ENCODE data around the gene RCN1.
"Not testable (repeated sequence)": the region's sequence is repeated elsewhere in the genome, so short reads cannot be mapped to it uniquely, and the experiment has no call there.

RCN1 gene

GRCh38 chr11:32109592-32109991 is 18.7 kb downstream of the RCN1 start:
- Histone ChIP-seq H3K36me3 (ENCODE audit: control insufficient read depth, insufficient read depth, low read length) (no peaks in the 10 kb centered on the region), H3K4me3 (ENCODE audit: insufficient read depth, low read depth, low read length) (no peak overlapping the region), H3K27me3 (ENCODE audit: control insufficient read depth, insufficient read depth, low read length, poor library complexity, severe bottlenecking) (no peaks in the 10 kb centered on the region), H3K27ac (ENCODE audit: insufficient read depth, low read depth, low read length, poor library complexity, severe bottlenecking) (no peak overlapping the region), H3K4me1 (ENCODE audit: control insufficient read depth, insufficient read depth, low read length) (no peaks in the 10 kb centered on the region), H3K9me3 (ENCODE audit: control insufficient read depth, low read length) (no peaks in the 10 kb centered on the region)
- WGBS, 2 experiments, result 93 to 94% methylated on average over 6 of the region's 6 CpGs

GRCh38 chr11:32110795-32111194 is 19.9 kb downstream of the RCN1 start:
- 86 to 98% methylated on average over 3 of the region's 3 CpGs for WGBS, 2 experiments
- no peaks in the 10 kb centered on the region for H3K36me3 ChIP-seq (ENCODE audit: control insufficient read depth, insufficient read depth, low read length)

GRCh38 chr11:32113200-32113919 is 22.5 kb downstream of the RCN1 start:
- H3K4me1 ChIP-seq (ENCODE audit: control insufficient read depth, insufficient read depth, low read length), result no peaks in the 10 kb centered on the region
- no peak overlapping the region for H3K4me3 ChIP-seq (ENCODE audit: insufficient read depth, low read depth, low read length)
- H3K27me3 ChIP-seq (ENCODE audit: control insufficient read depth, insufficient read depth, low read length, poor library complexity, severe bottlenecking), result no peaks in the 10 kb centered on the region
- no peak overlapping the region for H3K27ac ChIP-seq (ENCODE audit: insufficient read depth, low read depth, low read length, poor library complexity, severe bottlenecking)
- H3K36me3 ChIP-seq (ENCODE audit: control insufficient read depth, insufficient read depth, low read length), result no peaks in the 10 kb centered on the region
- WGBS, 2 experiments, result 72 to 75% methylated on average over 10 of the region's 10 CpGs
- no peaks in the 10 kb centered on the region for H3K9me3 ChIP-seq (ENCODE audit: control insufficient read depth, low read length)

More at GRCh38 chr11:32110795-32111194, 19.9 kb downstream of the RCN1 start:
- no peak overlapping the region for H3K27ac ChIP-seq (ENCODE audit: insufficient read depth, low read depth, low read length, poor library complexity, severe bottlenecking)
- no peaks in the 10 kb centered on the region for H3K9me3 ChIP-seq (ENCODE audit: control insufficient read depth, low read length)
- no peaks in the 10 kb centered on the region for H3K27me3 ChIP-seq (ENCODE audit: control insufficient read depth, insufficient read depth, low read length, poor library complexity, severe bottlenecking)
- no peaks in the 10 kb centered on the region for H3K4me1 ChIP-seq (ENCODE audit: control insufficient read depth, insufficient read depth, low read length)
- H3K4me3 ChIP-seq (ENCODE audit: insufficient read depth, low read depth, low read length), result no peak overlapping the region

GRCh38 chr11:32113920-32114203 is 23.0 kb downstream of the RCN1 start:
- H3K27ac ChIP-seq (ENCODE audit: insufficient read depth, low read depth, low read length, poor library complexity, severe bottlenecking), result no peak overlapping the region
- H3K36me3 ChIP-seq (ENCODE audit: control insufficient read depth, insufficient read depth, low read length), result no peaks in the 10 kb centered on the region
- no peak overlapping the region for H3K4me3 ChIP-seq (ENCODE audit: insufficient read depth, low read depth, low read length)
- H3K27me3 ChIP-seq (ENCODE audit: control insufficient read depth, insufficient read depth, low read length, poor library complexity, severe bottlenecking), result no peaks in the 10 kb centered on the region
- no peaks in the 10 kb centered on the region for H3K9me3 ChIP-seq (ENCODE audit: control insufficient read depth, low read length)
- 95 to 100% methylated on average over 2 of the region's 2 CpGs for WGBS, 2 experiments
- H3K4me1 ChIP-seq (ENCODE audit: control insufficient read depth, insufficient read depth, low read length), result no peaks in the 10 kb centered on the region

GRCh38 chr11:32115446-32115845 is 24.6 kb downstream of the RCN1 start:
- no peaks in the 10 kb centered on the region for H3K9me3 ChIP-seq (ENCODE audit: control insufficient read depth, low read length)

GRCh38 chr11:32116668-32117067 is 25.8 kb downstream of the RCN1 start:
- Histone ChIP-seq H3K36me3 (ENCODE audit: control insufficient read depth, insufficient read depth, low read length) (no peaks in the 10 kb centered on the region), H3K9me3 (ENCODE audit: control insufficient read depth, low read length) (no peaks in the 10 kb centered on the region), H3K27me3 (ENCODE audit: control insufficient read depth, insufficient read depth, low read length, poor library complexity, severe bottlenecking) (no peaks in the 10 kb centered on the region), H3K4me1 (ENCODE audit: control insufficient read depth, insufficient read depth, low read length) (no peaks in the 10 kb centered on the region), H3K27ac (ENCODE audit: insufficient read depth, low read depth, low read length, poor library complexity, severe bottlenecking) (no peak overlapping the region), H3K4me3 (ENCODE audit: insufficient read depth, low read depth, low read length) (no peak overlapping the region)
- 82 to 94% methylated on average over 2 of the region's 2 CpGs for WGBS, 2 experiments

More at GRCh38 chr11:32115446-32115845, 24.6 kb downstream of the RCN1 start:
- H3K36me3 ChIP-seq (ENCODE audit: control insufficient read depth, insufficient read depth, low read length), result no peaks in the 10 kb centered on the region
- H3K4me3 ChIP-seq (ENCODE audit: insufficient read depth, low read depth, low read length), result no peak overlapping the region
- 85 to 88% methylated on average over 5 of the region's 5 CpGs for WGBS, 2 experiments
- H3K27me3 ChIP-seq (ENCODE audit: control insufficient read depth, insufficient read depth, low read length, poor library complexity, severe bottlenecking), result no peaks in the 10 kb centered on the region
- no peaks in the 10 kb centered on the region for H3K4me1 ChIP-seq (ENCODE audit: control insufficient read depth, insufficient read depth, low read length)
- no peak overlapping the region for H3K27ac ChIP-seq (ENCODE audit: insufficient read depth, low read depth, low read length, poor library complexity, severe bottlenecking)

- Histone ChIP-seq H3K27ac (ENCODE audit: insufficient read depth, low read depth, low read length, poor library complexity, severe bottlenecking) (no peak overlapping the region), H3K4me3 (ENCODE audit: insufficient read depth, low read depth, low read length) (no peak overlapping the region), H3K27me3 (ENCODE audit: control insufficient read depth, insufficient read depth, low read length, poor library complexity, severe bottlenecking) (no peaks in the 10 kb centered on the region), H3K4me1 (ENCODE audit: control insufficient read depth, insufficient read depth, low read length) (no peaks in the 10 kb centered on the region), H3K36me3 (ENCODE audit: control insufficient read depth, insufficient read depth, low read length) (no peaks in the 10 kb centered on the region), H3K9me3 (ENCODE audit: control insufficient read depth, low read length) (no peaks in the 10 kb centered on the region)
- WGBS, 2 experiments, result 94 to 95% methylated on average over 6 of the region's 7 CpGs
Observed at GRCh38 chr11:32118025-32118974, 27.4 kb downstream of the RCN1 start.

- not testable (repeated sequence) for H3K4me3 ChIP-seq (ENCODE audit: insufficient read depth, low read depth, low read length); H3K27me3 ChIP-seq (ENCODE audit: control insufficient read depth, insufficient read depth, low read length, poor library complexity, severe bottlenecking); H3K4me1 ChIP-seq (ENCODE audit: control insufficient read depth, insufficient read depth, low read length); H3K9me3 ChIP-seq (ENCODE audit: control insufficient read depth, low read length); H3K36me3 ChIP-seq (ENCODE audit: control insufficient read depth, insufficient read depth, low read length); H3K27ac ChIP-seq (ENCODE audit: insufficient read depth, low read depth, low read length, poor library complexity, severe bottlenecking)
- WGBS, 2 experiments, result 90 to 93% methylated on average over 5 of the region's 5 CpGs
Observed at GRCh38 chr11:32119139-32119538, 28.3 kb downstream of the RCN1 start.

- no peaks in the 10 kb centered on the region for H3K27me3 ChIP-seq (ENCODE audit: control insufficient read depth, insufficient read depth, low read length, poor library complexity, severe bottlenecking)
- H3K4me3 ChIP-seq (ENCODE audit: insufficient read depth, low read depth, low read length), result no peak overlapping the region
- no peaks in the 10 kb centered on the region for H3K9me3 ChIP-seq (ENCODE audit: control insufficient read depth, low read length)
- no peaks in the 10 kb centered on the region for H3K4me1 ChIP-seq (ENCODE audit: control insufficient read depth, insufficient read depth, low read length)
- H3K27ac ChIP-seq (ENCODE audit: insufficient read depth, low read depth, low read length, poor library complexity, severe bottlenecking), result no peak overlapping the region
- no peaks in the 10 kb centered on the region for H3K36me3 ChIP-seq (ENCODE audit: control insufficient read depth, insufficient read depth, low read length)
- WGBS, 2 experiments, result 93 to 94% methylated on average over 4 of the region's 4 CpGs
Observed at GRCh38 chr11:32121012-32121411, 30.1 kb downstream of the RCN1 start.

GRCh38 chr11:32122200-32122599 is 31.3 kb downstream of the RCN1 start:
- Histone ChIP-seq H3K4me3 (ENCODE audit: insufficient read depth, low read depth, low read length) (no peak overlapping the region), H3K9me3 (ENCODE audit: control insufficient read depth, low read length) (no peaks in the 10 kb centered on the region), H3K27ac (ENCODE audit: insufficient read depth, low read depth, low read length, poor library complexity, severe bottlenecking) (no peak overlapping the region), H3K36me3 (ENCODE audit: control insufficient read depth, insufficient read depth, low read length) (no peaks in the 10 kb centered on the region), H3K4me1 (ENCODE audit: control insufficient read depth, insufficient read depth, low read length) (no peaks in the 10 kb centered on the region), H3K27me3 (ENCODE audit: control insufficient read depth, insufficient read depth, low read length, poor library complexity, severe bottlenecking) (no peaks in the 10 kb centered on the region)
- WGBS, 2 experiments, result 80 to 90% methylated on average over 2 of the region's 2 CpGs
